HG03558 (cell line): ENCODE measurements around the gene FOXP1.
"Not testable (repeated sequence)": the region's sequence is repeated elsewhere in the genome, so short reads cannot be mapped to it uniquely, and the experiment has no call there.

Experiments
- ATAC-seq: cut with Tn5 transposase; IDR thresholded peaks from one replicate; pipeline ENCODE4 v1.9.1; 2021; ENCODE audit warnings: moderate number of reproducible peaks; ENCODE audit not compliant: unreplicated experiment; ENCODE audit errors: extremely low read depth

Gene FOXP1

DNA sequence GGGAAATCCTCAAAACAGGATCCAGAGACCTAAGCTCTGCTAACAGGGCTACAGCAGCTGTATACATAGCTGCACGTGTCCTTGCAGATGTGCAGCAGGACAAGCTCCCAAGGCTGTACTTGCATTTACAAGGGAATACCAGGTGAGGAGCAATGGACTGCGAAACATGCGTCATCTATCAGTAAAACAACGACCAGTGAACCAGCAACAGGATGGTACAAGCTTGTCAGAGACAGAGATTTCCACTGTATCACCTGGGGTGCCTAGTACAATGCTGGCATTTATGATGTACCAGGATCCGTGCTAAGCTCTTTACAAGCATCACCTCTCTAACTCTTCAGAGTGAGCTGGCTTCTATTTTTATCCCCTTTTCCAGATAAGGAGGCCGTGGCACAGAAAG is 227.3 kb downstream of the FOXP1 start:
- no peak for ATAC-seq

DNA sequence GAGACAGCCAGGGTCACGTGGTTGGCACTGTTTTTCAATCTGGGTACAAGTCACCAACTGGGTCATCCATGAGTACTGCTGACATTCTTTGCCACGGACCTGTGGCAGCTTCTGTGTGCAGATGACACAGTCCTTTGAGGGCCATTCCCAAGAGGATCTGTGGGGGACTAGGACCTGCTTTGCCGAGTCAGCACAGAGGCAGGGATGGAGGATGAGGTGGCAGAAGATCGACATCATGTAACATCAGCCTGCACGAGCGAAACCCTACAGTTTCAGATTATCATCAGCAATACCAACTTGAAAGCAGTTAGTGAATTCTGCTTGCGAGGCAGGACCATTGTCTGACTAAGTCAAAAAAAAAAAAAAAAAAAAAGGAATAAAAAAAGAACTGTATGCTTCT is 227.7 kb downstream of the FOXP1 start:
- no peak for ATAC-seq

DNA sequence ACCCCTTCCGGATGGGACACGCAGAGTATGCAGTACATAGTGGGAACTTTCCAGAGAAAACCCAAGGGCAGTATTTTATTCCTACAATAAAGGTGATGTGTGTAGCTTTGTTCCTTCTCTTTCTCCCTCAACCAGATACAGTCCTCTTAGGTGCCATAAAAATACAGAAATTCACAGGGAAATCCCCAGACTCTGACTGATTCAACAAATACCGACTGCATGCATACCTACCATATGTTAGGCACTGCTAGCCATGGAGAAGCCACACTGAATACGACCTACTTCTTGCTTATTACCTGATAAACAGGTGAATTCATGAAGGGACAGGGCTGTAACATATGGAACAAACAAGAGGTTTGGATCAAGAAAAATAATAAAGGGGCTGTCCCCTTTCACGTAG is 228.5 kb downstream of the FOXP1 start:
- no peak for ATAC-seq

DNA sequence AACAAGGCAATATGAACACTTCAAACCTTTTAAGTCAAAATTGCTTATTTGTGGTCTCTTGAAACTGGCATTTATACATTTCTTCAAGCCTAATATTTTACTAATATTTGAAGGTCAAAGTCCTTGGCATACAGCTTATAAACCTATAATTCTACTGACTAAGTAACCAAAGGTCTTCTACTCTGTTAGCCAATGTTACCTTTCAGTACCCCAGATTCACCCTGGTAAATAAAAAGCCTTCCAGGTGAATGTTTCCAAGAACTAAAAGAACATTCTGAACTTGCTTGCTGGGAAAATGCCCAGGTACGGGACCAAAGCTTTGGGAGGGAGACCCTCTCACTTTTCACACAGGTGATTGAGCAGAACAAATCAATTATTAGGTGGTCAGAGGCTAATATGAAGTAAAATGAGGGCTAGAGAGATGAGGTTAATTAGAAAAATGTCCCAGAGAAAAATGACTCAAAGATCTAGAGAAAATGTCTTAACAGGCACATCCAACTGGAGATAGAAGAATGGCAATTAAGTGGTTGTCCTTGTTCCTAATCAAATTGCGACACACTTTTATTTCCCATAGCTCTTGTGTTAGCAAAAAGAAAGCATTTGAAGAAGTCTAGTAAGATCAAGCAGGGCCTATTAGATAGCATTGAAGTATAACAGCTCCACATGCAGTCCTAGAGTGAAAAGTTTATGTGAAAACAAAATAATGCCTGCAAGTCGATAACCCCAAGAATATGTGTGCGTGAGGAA is 232.0 kb downstream of the FOXP1 start:
- no peak for ATAC-seq

DNA sequence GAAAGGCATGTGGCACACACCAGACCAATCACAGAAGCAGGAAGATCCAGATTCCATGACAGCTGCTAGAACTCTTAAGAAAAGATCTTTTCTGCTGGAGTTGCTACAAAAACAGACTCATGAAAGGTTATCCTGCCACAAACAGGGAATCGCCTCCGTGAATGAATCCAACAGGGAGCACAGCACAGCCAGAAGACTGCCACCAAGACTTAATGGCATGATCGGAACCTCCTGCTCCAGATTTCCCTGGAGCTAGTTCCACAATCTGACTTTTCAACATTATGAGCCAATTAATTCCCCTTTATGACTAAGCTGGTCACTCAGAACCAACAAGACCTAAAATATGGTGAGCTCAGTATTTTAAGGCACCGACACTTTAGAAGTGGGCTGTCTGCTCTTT is 232.5 kb downstream of the FOXP1 start:
- ATAC-seq = no peak

DNA sequence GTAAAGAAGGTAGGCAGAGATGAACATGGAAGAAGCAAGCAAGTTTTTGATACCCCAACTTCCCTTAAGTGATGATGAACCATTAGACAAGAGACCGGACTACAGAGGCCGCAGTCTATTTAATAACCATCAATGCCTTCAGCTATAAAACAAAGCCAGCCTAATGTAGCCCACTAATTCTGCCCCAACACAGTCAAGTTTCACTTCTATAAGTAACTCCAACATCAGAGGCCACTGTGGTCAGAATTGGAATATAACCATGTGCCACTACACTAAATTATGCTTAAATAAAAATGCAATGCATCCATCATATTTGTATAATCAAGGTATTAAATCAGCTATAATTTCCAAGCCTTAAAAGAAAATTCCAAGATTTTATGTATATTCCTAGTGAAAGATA is 234.7 kb downstream of the FOXP1 start:
- ATAC-seq = no peak

DNA sequence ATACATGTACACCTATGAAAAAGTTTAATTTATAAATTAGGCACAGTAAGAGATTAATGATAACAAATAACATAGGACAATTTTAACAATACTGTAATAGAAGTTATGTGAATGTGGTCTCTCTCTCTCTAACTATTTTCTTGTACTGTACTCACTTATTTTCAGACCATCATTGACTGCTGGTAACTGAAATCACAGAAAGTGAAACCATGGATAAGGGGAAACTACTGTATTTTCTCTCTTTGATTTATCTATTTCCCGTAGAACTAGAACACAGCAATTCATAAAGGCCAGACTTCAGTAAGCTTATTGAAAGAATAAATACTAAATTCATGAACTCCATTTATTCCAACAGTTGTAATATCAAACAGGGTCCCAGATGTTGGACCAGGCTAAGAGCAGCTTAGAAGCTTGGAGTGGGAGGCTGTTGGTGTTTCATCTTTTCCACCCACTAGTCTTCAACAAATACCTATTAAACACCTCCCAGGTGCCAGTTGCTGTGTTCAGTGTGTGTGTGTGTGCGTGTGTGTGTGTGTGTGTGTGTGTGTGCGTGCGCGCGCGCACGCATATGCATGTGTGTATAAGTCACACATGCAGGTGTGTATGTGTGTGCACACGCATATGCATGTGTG is 235.4 kb downstream of the FOXP1 start:
- no peak for ATAC-seq

DNA sequence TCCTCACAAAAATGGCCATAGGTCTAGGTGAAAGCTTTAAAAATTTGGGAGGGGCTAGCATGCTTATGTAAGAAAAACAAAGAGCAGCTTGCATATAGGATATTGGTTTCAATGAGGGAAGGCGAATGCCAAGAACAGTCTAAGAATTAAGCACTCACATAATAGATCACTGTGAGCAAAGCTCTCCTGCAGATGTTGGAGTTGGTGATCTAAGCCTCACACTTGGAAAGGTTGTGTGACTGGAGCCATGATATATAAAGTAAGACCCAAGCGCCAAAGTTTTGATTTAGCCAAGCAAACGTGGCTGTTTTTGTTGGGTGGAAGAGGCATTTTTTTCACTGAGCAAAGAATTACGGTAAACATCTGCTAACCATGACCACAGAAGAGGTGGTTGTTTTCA is 237.5 kb downstream of the FOXP1 start:
- ATAC-seq = no peak

DNA sequence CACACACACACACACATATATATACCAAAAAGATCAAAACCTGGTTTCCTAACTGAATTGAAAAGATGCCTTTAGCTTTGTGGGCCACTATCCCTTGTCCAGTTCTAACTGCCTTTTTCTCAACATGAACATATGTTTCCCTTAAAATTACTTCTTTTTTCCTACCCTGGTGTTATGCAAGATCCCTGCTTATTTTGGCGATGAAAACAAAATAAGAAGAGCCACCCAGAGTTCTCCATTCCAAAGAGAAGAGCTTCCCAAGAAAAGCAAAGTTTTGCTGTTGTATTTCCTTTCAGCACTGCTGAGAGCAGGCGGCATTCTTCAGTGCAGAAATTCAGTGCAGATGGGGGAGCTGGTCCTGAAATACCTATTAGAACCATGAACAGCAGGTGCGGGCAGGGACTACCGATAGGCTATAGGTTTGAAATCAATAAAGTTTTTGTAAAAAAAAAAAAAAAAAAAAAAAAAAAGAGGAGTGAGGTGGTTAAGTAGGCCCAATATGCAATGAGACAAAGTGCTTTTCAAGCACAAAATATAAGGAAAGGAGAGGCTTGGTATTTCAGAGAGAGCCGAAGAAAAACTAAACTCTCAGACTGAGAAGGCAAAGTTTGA is 238.0 kb downstream of the FOXP1 start:
- ATAC-seq = no peak

DNA sequence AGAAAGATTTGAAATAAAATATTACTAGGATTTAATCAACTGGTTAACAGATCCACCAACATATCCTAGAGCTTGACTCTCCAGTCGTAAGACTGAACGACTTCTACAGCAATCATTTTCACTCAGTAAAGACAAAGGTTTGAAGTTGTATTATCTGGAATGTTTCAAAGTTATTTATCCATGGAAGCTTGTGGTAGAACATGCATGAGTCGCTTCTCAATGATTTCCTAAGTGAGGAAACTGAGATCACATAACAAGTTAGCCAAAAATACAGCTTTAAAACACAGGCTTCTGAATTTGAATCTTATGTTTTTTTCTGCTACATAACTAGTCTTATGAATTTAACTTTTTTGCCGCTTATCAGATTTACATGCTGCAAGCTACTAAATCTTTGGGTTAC is 241.8 kb downstream of the FOXP1 start:
- no peak for ATAC-seq

DNA sequence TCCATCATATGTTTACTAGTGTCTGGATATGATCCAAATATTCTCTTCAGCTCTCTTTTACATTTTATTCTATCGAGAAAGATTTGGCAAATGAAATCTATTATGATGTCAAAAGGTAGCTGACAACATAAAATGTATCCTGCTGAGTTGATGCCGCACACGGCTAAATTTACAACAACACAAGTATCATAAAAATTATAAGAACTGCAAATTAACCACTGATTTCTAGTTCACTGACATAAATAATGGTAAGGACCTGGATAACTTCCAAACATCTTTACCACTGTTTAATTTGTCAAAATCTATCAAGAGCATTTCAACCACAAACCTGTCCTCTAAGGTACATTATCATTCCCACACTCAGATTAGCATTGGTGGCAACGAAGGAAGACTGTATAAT is 244.5 kb downstream of the FOXP1 start:
- no peak for ATAC-seq

DNA sequence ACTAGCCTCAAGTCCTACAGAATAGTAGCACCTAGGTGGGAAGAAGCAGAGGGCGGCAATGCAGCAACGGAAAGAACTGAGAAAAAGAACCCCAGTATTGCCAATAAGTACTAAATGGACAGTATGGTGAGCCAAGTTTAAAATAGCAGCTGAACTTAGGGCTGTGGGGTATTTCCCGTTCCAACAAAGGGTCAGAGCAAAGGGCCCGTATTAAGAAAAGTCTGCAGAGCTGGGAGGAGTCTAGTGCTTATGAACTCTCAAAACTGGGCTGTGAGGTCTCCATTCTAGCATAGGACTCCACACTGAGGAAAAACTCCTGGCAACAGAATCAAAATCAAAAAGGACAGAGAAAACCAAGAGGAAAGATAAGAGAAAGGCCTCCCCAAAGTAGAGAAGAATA is 250.7 kb downstream of the FOXP1 start:
- no peak for ATAC-seq

DNA sequence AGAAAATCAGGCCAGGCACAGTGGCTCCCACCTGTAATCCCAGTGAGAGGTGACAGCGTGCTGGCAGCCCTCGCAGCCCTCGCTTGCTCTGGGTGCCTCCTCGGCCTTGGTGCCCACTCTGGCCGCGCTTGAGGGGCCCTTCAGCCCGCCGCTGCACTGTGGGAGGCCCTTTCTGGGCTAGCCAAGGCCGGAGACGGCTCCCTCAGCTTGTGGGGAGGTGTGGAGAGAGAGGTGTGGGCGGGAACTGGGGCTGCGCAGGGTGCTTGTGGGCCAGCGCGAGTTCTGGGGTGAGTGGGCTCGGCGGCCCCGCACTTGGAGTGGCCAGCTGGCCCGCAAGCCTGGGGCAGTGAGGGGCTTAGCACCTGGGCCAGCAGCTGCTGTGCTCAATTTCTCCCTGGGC is 252.6 kb downstream of the FOXP1 start:
- ATAC-seq = no peak

DNA sequence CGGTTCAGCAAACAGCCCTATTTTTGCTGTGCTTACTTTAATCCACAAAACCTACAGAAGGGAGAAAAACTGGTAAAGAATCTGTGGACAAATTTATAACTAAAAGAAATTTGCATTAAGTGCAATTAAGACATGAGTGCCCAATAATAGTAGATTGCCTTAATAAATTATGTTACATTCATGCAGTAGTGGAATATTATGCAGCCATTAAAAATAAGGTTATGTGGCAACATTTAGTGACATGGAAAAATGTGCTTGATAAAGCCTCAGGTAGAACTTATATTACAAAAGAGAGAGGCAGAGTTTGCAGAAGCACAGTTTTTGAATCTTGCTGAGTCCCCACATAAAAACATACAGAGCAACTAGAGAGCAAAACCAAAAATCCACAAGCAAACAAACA is 253.0 kb downstream of the FOXP1 start:
- ATAC-seq = no peak

DNA sequence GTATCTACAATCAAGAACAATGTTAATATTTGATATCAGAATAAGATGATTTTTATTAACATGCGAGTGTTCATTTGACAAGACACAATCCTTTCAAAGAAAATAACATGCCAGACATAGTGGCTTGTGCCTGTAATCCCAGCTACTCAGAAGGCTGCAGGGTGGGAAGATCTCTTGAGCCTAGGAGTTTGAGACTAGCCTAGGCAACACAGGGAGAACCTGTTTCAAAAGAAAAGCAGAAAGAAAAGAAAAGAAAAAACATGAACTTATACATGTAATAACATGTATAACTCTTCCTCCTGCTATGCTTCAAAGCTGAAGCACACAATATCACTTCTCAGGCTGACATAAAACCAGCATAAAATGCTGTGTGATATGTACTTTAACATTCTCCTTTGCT is 253.7 kb downstream of the FOXP1 start:
- ATAC-seq = no peak

DNA sequence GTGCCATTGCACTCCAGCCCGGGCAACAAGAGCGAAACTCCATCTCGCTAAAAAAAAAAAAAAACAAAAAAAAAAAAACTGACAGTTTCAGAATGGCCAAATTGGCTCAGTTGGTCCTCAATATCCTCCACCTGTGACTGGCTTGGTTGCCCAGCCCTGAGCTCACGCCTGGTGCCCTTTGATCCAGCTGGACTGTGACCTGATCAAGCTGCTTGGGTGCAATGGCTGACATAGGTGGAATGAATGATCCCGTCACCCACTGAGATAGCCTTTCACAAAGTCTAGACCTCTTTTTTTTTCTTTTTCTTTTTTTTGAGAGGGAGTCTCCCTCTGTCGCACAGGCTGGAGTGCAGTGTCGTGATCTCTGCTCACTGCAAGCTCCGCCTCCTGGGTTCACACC is 254.6 kb downstream of the FOXP1 start:
- ATAC-seq = no peak

DNA sequence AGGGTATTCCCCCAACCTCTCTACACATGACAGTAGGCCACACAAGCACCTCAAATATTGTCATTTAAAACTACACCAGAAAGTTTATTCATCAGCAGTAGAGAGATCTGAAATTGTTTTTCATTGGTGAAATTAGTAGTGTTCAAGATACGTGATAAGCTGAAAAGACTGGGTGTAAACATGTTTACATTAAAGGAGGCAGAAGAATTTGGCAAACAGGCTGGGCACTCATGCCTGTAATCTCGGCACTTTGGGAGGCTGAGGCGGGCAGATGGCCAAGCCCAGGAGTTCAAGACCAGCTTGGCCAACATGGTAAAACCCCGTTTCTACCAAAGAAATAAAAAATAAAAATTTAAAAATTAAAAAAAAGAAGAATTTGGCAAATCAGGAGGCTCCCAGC is 255.6 kb downstream of the FOXP1 start:
- no peak for ATAC-seq

DNA sequence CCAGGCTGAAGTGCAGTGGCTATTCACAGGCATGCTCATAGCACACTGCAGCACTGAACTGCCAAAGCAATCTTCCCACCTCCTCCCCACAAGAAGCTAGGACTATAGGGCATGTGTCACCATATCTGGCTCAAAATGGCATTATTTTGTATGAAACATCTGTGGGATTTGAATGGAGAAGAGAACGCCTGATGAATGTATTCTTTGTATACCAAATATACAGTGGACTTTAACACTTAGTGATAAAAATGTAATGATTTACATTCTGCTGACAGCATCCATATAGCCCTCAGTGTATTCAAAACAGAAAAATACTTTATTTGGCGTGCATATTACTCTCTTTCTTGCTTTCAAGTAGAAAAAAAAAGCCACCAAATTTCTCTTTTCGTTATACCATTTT is 257.8 kb downstream of the FOXP1 start:
- no peak for ATAC-seq

DNA sequence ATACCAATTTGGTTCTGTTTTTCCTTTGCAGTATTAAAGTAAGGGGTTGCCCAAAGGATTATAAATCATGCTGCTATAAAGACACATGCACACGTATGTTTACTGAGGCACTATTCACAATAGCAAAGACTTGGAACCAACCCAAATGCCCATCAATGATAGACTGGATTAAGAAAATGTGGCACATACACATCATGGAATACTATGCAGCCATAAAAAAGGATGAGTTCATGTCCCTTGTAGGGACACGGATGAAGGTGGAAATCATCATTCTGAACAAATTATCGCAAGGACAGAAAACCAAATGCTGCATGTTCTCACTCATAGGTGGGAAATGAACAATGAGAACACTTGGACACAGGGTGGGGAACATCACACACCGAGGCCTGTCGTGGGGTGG is 259.3 kb downstream of the FOXP1 start:
- ATAC-seq = not testable (repeated sequence)

DNA sequence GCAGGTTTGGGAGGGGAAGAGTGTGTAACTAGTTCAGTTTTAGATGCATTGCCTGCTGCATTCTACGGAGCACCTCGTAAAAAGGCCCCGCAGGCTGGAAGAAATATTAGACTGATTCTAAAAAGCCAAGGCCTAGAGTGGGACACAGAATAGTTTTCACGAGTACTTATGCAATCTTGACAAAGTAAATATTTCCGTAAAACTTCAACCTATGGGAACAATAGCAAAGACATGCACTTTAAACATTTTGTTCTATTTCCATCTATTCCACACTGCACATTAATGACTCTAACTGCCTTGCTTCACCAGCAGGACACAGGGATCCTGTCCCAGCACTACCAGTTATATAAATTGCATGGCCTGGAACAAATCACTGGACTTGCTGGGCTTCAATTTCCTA is 260.0 kb downstream of the FOXP1 start:
- no peak for ATAC-seq

DNA sequence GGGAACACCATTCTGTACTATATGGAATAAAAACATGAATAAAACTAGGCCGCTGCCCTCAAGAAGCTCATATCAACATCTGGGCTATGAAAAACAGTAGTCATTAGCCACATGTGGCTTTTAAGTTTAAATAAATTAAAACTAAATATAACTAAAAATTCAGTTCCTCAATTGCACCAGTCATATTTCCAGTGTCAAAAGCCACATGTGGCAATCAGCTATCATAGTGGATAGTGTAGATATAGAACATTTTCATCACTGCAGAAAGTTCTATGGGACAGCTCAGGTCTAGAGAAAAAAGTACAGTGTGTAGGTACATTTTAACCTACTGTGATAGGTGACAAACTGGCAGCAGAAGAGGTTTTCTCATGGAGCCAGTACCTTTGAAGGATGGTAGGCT is 261.4 kb downstream of the FOXP1 start:
- no peak for ATAC-seq

DNA sequence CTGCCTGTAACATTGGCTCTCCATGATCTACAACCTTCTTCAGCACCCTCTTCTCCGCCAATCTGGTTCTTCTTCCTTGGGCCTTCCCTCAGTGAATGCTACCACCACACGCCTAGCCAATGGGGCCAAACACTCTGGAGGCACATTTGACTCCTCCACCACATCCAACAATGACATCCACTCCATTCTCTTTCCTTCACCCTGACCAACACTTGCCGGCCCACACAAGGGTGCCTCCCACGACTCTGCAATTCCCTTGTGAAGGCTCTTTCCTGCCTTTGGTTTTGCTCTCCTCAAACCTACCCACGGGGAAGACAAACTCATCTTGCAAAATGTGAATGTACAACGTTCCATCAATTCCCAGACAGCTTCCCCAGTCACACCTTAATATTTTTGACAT is 263.8 kb downstream of the FOXP1 start:
- ATAC-seq = no peak
